GM18505 (cell line): ENCODE data around the gene MICB.
"Not testable (repeated sequence)": the region's sequence is repeated elsewhere in the genome, so short reads cannot be mapped to it uniquely, and the experiment has no call there.

Source experiments
- ATAC-seq: cut with Tn5 transposase; IDR thresholded peaks from one replicate; pipeline ENCODE4 v1.9.1; 2021; ENCODE audit not compliant: unreplicated experiment
- POLR2A ChIP-seq: IDR thresholded peaks from 4 replicates; pipeline ENCODE4 v1.6.1; 2011; ENCODE audit warnings: borderline replicate concordance; ENCODE audit not compliant: insufficient read depth, insufficient read length; ENCODE audit errors: extremely low read depth

MICB gene

DNA sequence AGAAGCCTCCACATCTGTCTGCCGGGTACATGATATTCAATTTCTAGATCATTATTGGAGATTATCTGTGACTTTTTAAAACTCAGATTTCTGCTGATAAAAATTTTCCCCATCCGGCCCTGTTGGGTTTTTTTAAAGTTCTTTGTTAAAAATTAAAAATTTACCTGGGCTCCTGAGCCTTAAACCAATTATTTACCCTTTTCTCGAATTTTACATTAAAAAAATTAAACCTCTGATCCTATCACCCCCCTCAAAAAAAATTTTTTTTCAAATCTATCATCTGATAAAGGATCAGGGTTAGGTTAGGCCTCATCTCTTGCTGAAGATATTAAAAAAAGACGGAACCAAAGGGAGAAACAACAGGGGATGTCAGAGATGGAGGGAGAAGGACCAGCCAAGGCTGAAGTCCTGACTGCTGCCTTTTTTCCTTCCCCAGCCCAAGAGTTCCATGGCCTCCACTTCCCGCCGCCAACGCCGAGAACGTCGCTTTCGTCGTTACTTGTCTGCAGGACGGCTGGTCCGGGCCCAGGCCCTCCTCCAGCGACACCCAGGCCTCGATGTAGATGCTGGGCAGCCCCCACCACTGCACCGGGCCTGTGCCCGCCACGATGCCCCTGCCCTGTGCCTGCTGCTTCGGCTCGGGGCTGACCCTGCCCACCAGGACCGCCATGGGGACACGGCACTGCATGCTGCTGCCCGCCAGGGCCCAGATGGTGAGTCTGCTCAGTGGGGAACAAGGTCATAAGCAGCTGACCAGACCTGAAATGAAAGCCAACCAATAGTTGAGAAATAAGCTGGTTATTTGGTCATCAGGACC is 50.0 kb downstream of the MICB start:
- no peak for ATAC-seq
- TF ChIP-seq POLR2A = peak; percentile 22

DNA sequence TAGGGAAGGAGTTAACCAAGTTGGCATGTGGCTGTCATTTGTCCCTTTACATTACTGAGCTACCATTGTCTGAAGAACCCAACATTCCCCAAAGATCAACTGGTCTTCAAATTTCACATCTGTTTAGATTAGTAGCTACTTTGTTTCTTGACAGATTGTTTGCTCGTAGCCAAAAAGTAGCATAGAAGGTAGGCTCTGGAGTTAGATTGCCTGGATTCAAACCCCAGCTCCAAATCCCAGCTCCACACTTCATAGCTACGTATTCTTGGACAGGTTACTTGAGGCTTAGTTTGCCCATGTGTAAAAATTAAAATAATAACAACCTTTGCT is 50.6 kb downstream of the MICB start:
- ATAC-seq = no peak
- no peak for TF ChIP-seq POLR2A

- ATAC-seq = not testable (repeated sequence)
These were observed 53.4 kb downstream of the MICB start for GRCh38 chr6:31551371-31551770.

GRCh38 chr6:31556307-31556706 is 58.4 kb downstream of the MICB start:
- TF ChIP-seq POLR2A = no peak
- ATAC-seq = no peak

DNA sequence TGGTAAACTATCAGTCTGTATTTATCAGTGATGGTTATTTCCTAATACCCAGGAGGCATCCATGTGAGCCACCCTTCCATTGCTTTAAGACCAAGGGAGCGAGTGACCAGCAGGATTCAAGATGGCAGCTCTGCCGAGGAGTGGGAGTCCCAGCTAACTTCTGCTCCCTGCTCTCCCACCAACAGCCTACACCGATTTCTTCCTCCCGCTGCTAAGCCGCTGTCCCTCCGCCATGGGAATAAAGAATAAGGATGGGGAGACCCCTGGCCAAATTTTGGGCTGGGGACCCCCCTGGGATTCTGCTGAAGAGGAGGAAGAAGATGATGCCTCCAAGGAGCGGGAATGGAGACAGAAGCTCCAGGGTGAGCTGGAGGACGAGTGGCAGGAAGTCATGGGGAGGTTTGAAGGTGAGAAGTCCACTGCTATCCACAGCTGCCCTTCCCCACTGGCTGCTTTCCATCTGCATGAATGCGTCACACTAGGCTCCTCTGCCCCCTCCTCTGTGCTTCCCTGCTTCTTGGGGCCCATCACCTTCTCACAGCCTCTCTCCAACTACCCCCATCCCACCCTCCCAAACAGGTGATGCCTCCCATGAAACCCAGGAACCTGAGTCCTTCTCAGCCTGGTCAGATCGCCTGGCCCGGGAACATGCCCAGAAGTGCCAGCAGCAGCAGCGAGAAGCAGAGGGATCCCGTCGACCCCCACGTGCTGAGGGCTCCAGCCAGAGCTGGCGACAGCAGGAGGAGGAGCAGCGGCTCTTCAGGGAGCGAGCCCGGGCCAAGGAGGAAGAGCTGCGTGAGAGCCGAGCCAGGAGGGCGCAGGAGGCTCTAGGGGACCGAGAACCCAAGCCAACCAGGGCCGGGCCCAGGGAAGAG is 59.7 kb downstream of the MICB start:
- ATAC-seq = no peak
- TF ChIP-seq POLR2A = no peak

- no peak for TF ChIP-seq POLR2A
- ATAC-seq = no peak
These were observed 60.3 kb downstream of the MICB start for GRCh38 chr6:31558318-31558625.

GRCh38 chr6:31558631-31559500 is 60.9 kb downstream of the MICB start:
- TF ChIP-seq POLR2A = peak; percentile 67
- ATAC-seq = no peak

- no peak for TF ChIP-seq POLR2A
- no peak for ATAC-seq
These were observed 61.6 kb downstream of the MICB start for GRCh38 chr6:31559606-31559957.

DNA sequence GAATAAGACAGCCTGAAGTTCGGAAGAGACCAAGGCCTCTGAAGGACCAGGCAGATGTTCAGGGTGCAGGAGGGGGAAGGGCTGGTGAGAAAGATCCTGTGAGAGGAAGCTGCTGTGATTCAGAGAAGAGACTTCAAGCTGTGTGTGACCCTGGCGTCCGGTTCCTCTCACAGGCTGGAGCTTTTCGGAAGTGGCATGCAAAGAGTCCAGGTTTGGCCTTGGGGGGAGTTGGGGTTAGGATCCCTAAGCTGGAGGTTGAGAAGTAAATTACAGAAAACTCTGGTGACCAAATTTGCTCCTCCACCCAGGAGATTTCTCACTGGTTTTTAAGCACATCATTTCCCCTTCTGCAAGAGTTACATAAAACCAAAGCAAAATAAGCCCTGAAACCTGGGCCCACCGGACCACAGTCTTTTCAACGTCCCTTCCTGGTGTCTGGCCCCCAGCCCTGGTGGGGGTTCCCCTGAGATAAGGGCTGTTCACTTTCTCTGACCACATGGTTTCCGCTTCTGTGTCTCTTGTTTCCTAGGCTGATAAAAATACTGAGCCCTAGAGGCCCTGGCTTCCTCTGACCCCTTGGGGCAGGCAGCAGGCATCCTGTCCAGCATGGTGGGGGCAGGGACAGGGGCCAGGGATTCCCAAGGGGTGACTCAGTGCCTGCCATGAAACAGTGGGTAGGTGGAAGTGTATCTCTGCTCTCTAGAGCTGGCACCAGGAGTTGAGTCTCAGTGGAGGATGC is 62.2 kb downstream of the MICB start:
- ATAC-seq = peak; percentile 60
- TF ChIP-seq POLR2A = peak; percentile 63

GRCh38 chr6:31560697-31561058 is 62.7 kb downstream of the MICB start:
- no peak for ATAC-seq

More at GRCh38 chr6:31560697-31561058, 62.7 kb downstream of the MICB start:
- no peak for TF ChIP-seq POLR2A
